Caco-2 (cell line): Measurements from ENCODE around the gene DBR1. TPM values are rescaled to one million over a fixed set of nuclear protein-coding genes. Genes with fewer than 3 reads are reported as not detected.

Experiments
- BruUV-seq: library from RNA; stranded (reverse); fragments of 400-500 nt; replicated peaks from 2 replicates; lab custom pipeline; 2021; lab: Mats Ljungman, UMichigan
- CTCF ChIA-PET: fragments of 300-600 bp; sonication (Branson Sonifier 250); formaldehyde crosslinking; loops from one replicate; lab custom pipeline; 2022; ENCODE audit warnings: antibody characterized with exemption; lab: Charles Lee
- POLR2A ChIA-PET: fragments of 300-600 bp; sonication (Branson Sonifier 250); formaldehyde crosslinking; loops from one replicate; lab custom pipeline; 2022; ENCODE audit warnings: antibody characterized with exemption; lab: Charles Lee
- DNase-seq, 2 experiments: peaks; one replicate each; pipeline versions ENCODE4 v3.0.0 to v3.0.0-alpha.2; 2020 to 2022
- H3K27me3 ChIP-seq: replicated peaks from 2 replicates; pipeline ENCODE4 v1.6.0; 2011; ENCODE audit warnings: low read length; ENCODE audit not compliant: control insufficient read depth, insufficient read depth
- H3K36me3 ChIP-seq: 2 replicates; pipeline ENCODE4 v1.5.1; 2011; ENCODE audit warnings: low read length; ENCODE audit not compliant: control insufficient read depth, insufficient read depth
- H3K4me1 ChIP-seq: fragments of 250-450 bp; sonication (Bioruptor Pico); 2 replicates; pipeline ENCODE4 v1.5.1; 2020; ENCODE audit warnings: mild to moderate bottlenecking
- H3K4me3 ChIP-seq: 2 replicates; pipeline ENCODE4 v1.5.1; 2011; ENCODE audit warnings: low read depth, mild to moderate bottlenecking, control low read depth, low read length
- H3K9me3 ChIP-seq: fragments of 250-450 bp; sonication (Bioruptor Pico); 2 replicates; pipeline ENCODE4 v1.5.1; 2020; ENCODE audit warnings: mild to moderate bottlenecking, moderate library complexity
- H3K27ac Mint-ChIP-seq: one replicate; pipeline ENCODE4 v1.8.0; 2022; ENCODE audit warnings: mixed read lengths; ENCODE audit not compliant: unreplicated experiment
- H3K27me3 Mint-ChIP-seq: one replicate; pipeline ENCODE4 v1.8.0; 2022; ENCODE audit warnings: mixed read lengths; ENCODE audit not compliant: insufficient read depth, unreplicated experiment
- H3K36me3 Mint-ChIP-seq: one replicate; pipeline ENCODE4 v1.8.0; 2022; ENCODE audit warnings: mild to moderate bottlenecking, mixed read lengths; ENCODE audit not compliant: insufficient read depth, unreplicated experiment
- H3K4me1 Mint-ChIP-seq: one replicate; pipeline ENCODE4 v1.8.0; 2022; ENCODE audit warnings: low read depth, mixed read lengths; ENCODE audit not compliant: unreplicated experiment
- H3K4me3 Mint-ChIP-seq: one replicate; pipeline ENCODE4 v1.8.0; 2022; ENCODE audit warnings: mild to moderate bottlenecking, moderate library complexity, mixed read lengths; ENCODE audit not compliant: unreplicated experiment
- H3K9me3 Mint-ChIP-seq: one replicate; pipeline ENCODE4 v1.8.0; 2022; ENCODE audit warnings: mixed read lengths; ENCODE audit not compliant: unreplicated experiment
- CTCF ChIP-seq, 2 experiments: fragments of 200-600 bp in 1 of 2; IDR thresholded peaks; 1 replicate in 1 of 2; 2 replicates in 1 of 2; pipeline versions ENCODE4 v1.5.1 to v1.8.0; 2011 to 2022; ENCODE audit warnings: antibody characterized with exemption in 1 of 2, control low read depth in 1 of 2, inconsistent platforms in 1 of 2, low read depth in 1 of 2, low read length in 1 of 2, mild to moderate bottlenecking in 1 of 2, moderate library complexity in 1 of 2; ENCODE audit not compliant: insufficient read depth in 1 of 2, severe bottlenecking in 1 of 2, unreplicated experiment in 1 of 2
- intact Hi-C: fragments of 100-400 bp; cut with micrococcal nuclease; formaldehyde crosslinking; loops from one replicate; pipeline ENCODE4 v1.10.0; 2022; ENCODE audit not compliant: unreplicated experiment
- total RNA-seq: library from RNA; stranded (reverse); gene quantifications from 2 replicates; pipeline ENCODE4 v1.2.3, GENCODE V29; 2022

DBR1 gene
- total RNA-seq, 1 experiment from 2014 or later, result 16.9 TPM

- BruUV-seq, result no TSS peak
- ChIA-PET POLR2A (interaction anchor here (0.6 kb wide), 2 partner anchors 29 to 127 kb away, joined by 5 to 7 read pairs; no protein-coding TSS in a partner anchor), CTCF (no interaction called here)
- TF ChIP-seq CTCF (IDR thresholded peaks at IDR 0.05; ENCODE audit: insufficient read depth in 1 of 2, low read depth in 1 of 2, low read length in 1 of 2, severe bottlenecking in 1 of 2, unreplicated experiment in 1 of 2), result no peak
- Histone ChIP-seq H3K36me3 (no peaks in the 10 kb centered on the region), H3K9me3 (no peaks in the 10 kb centered on the region), H3K4me3 (no peak overlapping the region), H3K27me3 (no peaks in the 10 kb centered on the region), H3K4me1 (peaks cover 6% of the 10 kb centered on the region; the same call in 1 of the 2 replicates)
- Mint-ChIP-seq H3K36me3 (peaks cover 38% of the 10 kb centered on the region), H3K27ac (no peak overlapping the region), H3K4me1 (peaks cover 12% of the 10 kb centered on the region), H3K27me3 (no peaks in the 10 kb centered on the region), H3K9me3 (no peaks in the 10 kb centered on the region), H3K4me3 (no peak overlapping the region)
- intact Hi-C loops, result no loop called here
- DNase-seq, result no peak
These were observed 47.6 kb upstream of the DBR1 start for GRCh38 chr3:138222131-138222941.

DNA sequence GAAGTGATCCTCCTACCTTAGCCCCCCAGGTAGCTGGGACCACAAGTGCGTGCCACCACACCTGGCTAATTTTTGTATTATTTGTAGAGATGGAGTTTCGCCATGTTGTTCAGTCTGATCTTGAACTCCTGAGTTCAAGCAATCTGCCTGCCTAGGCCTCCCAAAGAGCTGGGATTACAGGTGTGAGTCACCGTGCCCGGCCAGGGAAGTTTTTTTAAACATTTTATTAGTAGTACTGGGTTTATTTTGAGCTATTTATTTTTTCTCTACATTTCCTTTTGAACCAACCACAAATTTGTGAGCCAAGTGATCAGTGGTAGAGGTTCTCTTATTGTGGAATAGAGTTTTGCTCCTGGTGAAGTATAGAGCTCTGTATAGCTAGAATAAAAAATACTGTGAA, 46.1 kb upstream of the DBR1 start:
- peaks cover 6% of the 10 kb centered on the region; the same call in 1 of the 2 replicates for H3K4me1 ChIP-seq
- no peaks in the 10 kb centered on the region for H3K27me3 Mint-ChIP-seq
- H3K9me3 ChIP-seq, result no peaks in the 10 kb centered on the region
- H3K9me3 Mint-ChIP-seq, result no peaks in the 10 kb centered on the region
- H3K36me3 ChIP-seq, result no peaks in the 10 kb centered on the region
- CTCF ChIA-PET, result interaction anchor here (0.6 kb wide), 1 partner anchor 702 kb away, joined by 3 read pairs; no protein-coding TSS in a partner anchor
- peaks cover 12% of the 10 kb centered on the region for H3K4me1 Mint-ChIP-seq
- H3K27me3 ChIP-seq, result no peaks in the 10 kb centered on the region
- DNase-seq, result no peak
- no peak overlapping the region for H3K27ac Mint-ChIP-seq
- POLR2A ChIA-PET, result no interaction called here
- H3K4me3 ChIP-seq, result no peak overlapping the region
- intact Hi-C loops, result no loop called here
- TF ChIP-seq CTCF (IDR thresholded peaks at IDR 0.05; ENCODE audit: insufficient read depth in 1 of 2, low read depth in 1 of 2, low read length in 1 of 2, severe bottlenecking in 1 of 2, unreplicated experiment in 1 of 2), result no peak
- no TSS peak for BruUV-seq
- H3K36me3 Mint-ChIP-seq, result peaks cover 31% of the 10 kb centered on the region
- no peak overlapping the region for H3K4me3 Mint-ChIP-seq

- no peak overlapping the region for H3K27ac Mint-ChIP-seq
- H3K27me3 ChIP-seq, result no peaks in the 10 kb centered on the region
These were observed 45.5 kb upstream of the DBR1 start for GRCh38 chr3:138220242-138220641.

More at GRCh38 chr3:138220242-138220641, 45.5 kb upstream of the DBR1 start:
- H3K36me3 Mint-ChIP-seq, result peaks cover 26% of the 10 kb centered on the region
- no peak for TF ChIP-seq CTCF (IDR thresholded peaks at IDR 0.05; ENCODE audit: insufficient read depth in 1 of 2, low read depth in 1 of 2, low read length in 1 of 2, severe bottlenecking in 1 of 2, unreplicated experiment in 1 of 2)
- no peak for DNase-seq
- H3K4me1 ChIP-seq, result peaks cover 6% of the 10 kb centered on the region; the same call in 1 of the 2 replicates
- ChIA-PET CTCF (interaction anchor here (0.6 kb wide), 1 partner anchor 703 kb away, joined by 3 read pairs; no protein-coding TSS in a partner anchor), POLR2A (no interaction called here)
- no peak overlapping the region for H3K4me3 ChIP-seq
- no peaks in the 10 kb centered on the region for H3K36me3 ChIP-seq
- peaks cover 12% of the 10 kb centered on the region for H3K4me1 Mint-ChIP-seq
- no peak overlapping the region for H3K4me3 Mint-ChIP-seq
- H3K9me3 ChIP-seq, result no peaks in the 10 kb centered on the region
- H3K27me3 Mint-ChIP-seq, result no peaks in the 10 kb centered on the region
- intact Hi-C loops, result no loop called here
- no TSS peak for BruUV-seq
- H3K9me3 Mint-ChIP-seq, result no peaks in the 10 kb centered on the region
